HCT116 (cell line): ENCODE measurements around the gene TMTC3. TPM values are rescaled to one million over a fixed set of nuclear protein-coding genes. Genes with fewer than 3 reads are reported as not detected.

Source experiments
- ATAC-seq: fragments of 200-7000 bp; cut with Tn5 transposase; 2 replicates; pipeline ENCODE4 v1.9.1; 2020; ENCODE audit warnings: mild to moderate bottlenecking, moderate library complexity
- BruUV-seq: library from RNA; stranded (reverse); fragments of 400-500 nt; replicated peaks from 2 replicates; lab custom pipeline; 2021; lab: Mats Ljungman, UMichigan
- CTCF ChIA-PET: fragments of 300-600 bp; sonication (Branson Sonifier 250); formaldehyde crosslinking; loops from one replicate; lab custom pipeline; 2021; ENCODE audit warnings: antibody characterized with exemption; lab: Charles Lee
- POLR2A ChIA-PET: fragments of 300-600, 350-600 bp; sonication (Branson Sonifier 250); formaldehyde crosslinking; loops from one replicate; lab custom pipeline; 2021; ENCODE audit warnings: antibody characterized with exemption; lab: Charles Lee
- RAD21 ChIA-PET, 2 experiments: fragments of 300-600 bp; sonication (Branson Sonifier 250); formaldehyde crosslinking; loops; one replicate each; lab custom pipeline; 2023; ENCODE audit warnings: low total read pairs in 2 of 2; ENCODE audit not compliant: uncharacterized antibody in 2 of 2, unreplicated experiment in 2 of 2, low non-redundant PET in 1 of 2; lab: Charles Lee
- DNase-seq: peaks from one replicate; pipeline ENCODE4 v3.0.0-alpha.2; 2010; ENCODE audit warnings: low read depth, low spot score
- H2AFZ ChIP-seq: fragments of 200-600 bp; shearing (Covaris generic), sonication (generic); 2 replicates; pipeline ENCODE4 v1.6.1; 2017; ENCODE audit warnings: low read depth, mixed run types, mixed read lengths, antibody characterized with exemption, low read length; ENCODE audit not compliant: poor library complexity, severe bottlenecking
- H3K27ac ChIP-seq: 2 replicates; pipeline ENCODE4 v1.5.1; 2012; ENCODE audit warnings: low read depth, low read length
- H3K27me3 ChIP-seq: fragments of 200-600 bp; sonication (generic); 2 replicates; pipeline ENCODE4 v1.6.1; 2016; ENCODE audit warnings: mixed run types, low read length, mixed read lengths; ENCODE audit not compliant: insufficient read depth
- H3K36me3 ChIP-seq, 2 experiments: fragments of 200-500 bp in 1 of 2; fragments of 200-600 bp in 1 of 2; sonication (Bioruptor generic) in 1 of 2; sonication (generic) in 1 of 2; 2 replicates each; pipeline versions ENCODE4 v1.5.1 to v1.6.1; 2014 to 2016; ENCODE audit warnings: low read length in 2 of 2, inconsistent platforms in 1 of 2, mixed read lengths in 1 of 2, mixed run types in 1 of 2; ENCODE audit not compliant: insufficient read depth in 2 of 2, control insufficient read depth in 1 of 2
- H3K4me1 ChIP-seq, 2 experiments: fragments of 200-600 bp in 1 of 2; sonication (generic) in 1 of 2; 2 replicates each; pipeline versions ENCODE4 v1.5.1 to v1.6.1; 2012 to 2017; ENCODE audit warnings: low read length in 2 of 2, inconsistent platforms in 1 of 2, mild to moderate bottlenecking in 1 of 2, mixed read lengths in 1 of 2, mixed run types in 1 of 2, moderate library complexity in 1 of 2; ENCODE audit not compliant: insufficient read depth in 2 of 2, control insufficient read depth in 1 of 2
- H3K4me2 ChIP-seq: fragments of 200-600 bp; sonication (generic); 2 replicates; pipeline ENCODE4 v1.6.1; 2017; ENCODE audit warnings: mixed run types, low read length, mixed read lengths
- H3K4me3 ChIP-seq, 2 experiments: fragments of 200-600 bp in 1 of 2; sonication (generic) in 1 of 2; replicated peaks in 1 of 2; 2 replicates each; pipeline ENCODE4 v1.5.1; 2011 to 2016; ENCODE audit warnings: low read length in 2 of 2, control low read depth in 1 of 2, low read depth in 1 of 2, mild to moderate bottlenecking in 1 of 2, mixed read lengths in 1 of 2, mixed run types in 1 of 2
- H3K79me2 ChIP-seq: fragments of 200-600 bp; sonication (generic); 2 replicates; pipeline ENCODE4 v1.6.1; 2017; ENCODE audit warnings: mild to moderate bottlenecking, mixed run types, low read length, moderate library complexity, mixed read lengths; ENCODE audit not compliant: insufficient read depth
- H3K9ac ChIP-seq: fragments of 200-600 bp; sonication (generic); 2 replicates; pipeline ENCODE4 v1.6.1; 2016; ENCODE audit warnings: low read length, mixed read lengths
- H3K9me2 ChIP-seq: fragments of 200-600 bp; sonication (generic), shearing (Covaris generic); 2 replicates; pipeline ENCODE4 v1.6.1; 2017; ENCODE audit warnings: mixed run types, mild to moderate bottlenecking, moderate library complexity; ENCODE audit not compliant: insufficient read depth
- H3K9me3 ChIP-seq, 2 experiments: fragments of 200-500 bp in 1 of 2; fragments of 200-600 bp in 1 of 2; sonication (Bioruptor generic) in 1 of 2; sonication (generic) in 1 of 2; 2 replicates each; pipeline ENCODE4 v1.6.1; 2014 to 2017; ENCODE audit warnings: low read length in 2 of 2, mixed read lengths in 2 of 2, inconsistent platforms in 1 of 2, low read depth in 1 of 2, mild to moderate bottlenecking in 1 of 2, mixed run types in 1 of 2, moderate library complexity in 1 of 2; ENCODE audit not compliant: control insufficient read depth in 1 of 2, insufficient read depth in 1 of 2
- H4K20me1 ChIP-seq: fragments of 200-600 bp; sonication (generic), shearing (Covaris generic); 2 replicates; pipeline ENCODE4 v1.6.1; 2017; ENCODE audit warnings: mixed run types, mild to moderate bottlenecking, moderate library complexity; ENCODE audit not compliant: insufficient read depth
- ATF3 ChIP-seq: IDR thresholded peaks from 2 replicates; pipeline ENCODE4 v1.6.1; 2012
- CBX3 ChIP-seq: IDR thresholded peaks from 2 replicates; pipeline ENCODE4 v1.6.1; 2012; ENCODE audit warnings: low read depth
- CEBPB ChIP-seq: IDR thresholded peaks from 2 replicates; pipeline ENCODE4 v1.6.1; 2012; ENCODE audit warnings: low read depth
- CTCF ChIP-seq, 3 experiments: fragments of 200-600 bp in 1 of 3; sonication (generic) in 1 of 3; IDR thresholded peaks in 2 of 3; conservative IDR thresholded peaks in 1 of 3; 2 replicates each; pipeline ENCODE4 v1.5.1; 2012 to 2017; ENCODE audit warnings: low read depth in 2 of 3, low read length in 2 of 3, antibody characterized with exemption in 1 of 3, borderline replicate concordance in 1 of 3, control low read depth in 1 of 3, mild to moderate bottlenecking in 1 of 3, mixed read lengths in 1 of 3, mixed run types in 1 of 3, moderate library complexity in 1 of 3; ENCODE audit not compliant: insufficient read depth in 1 of 3
- EGR1 ChIP-seq: IDR thresholded peaks from 2 replicates; pipeline ENCODE4 v1.6.1; 2012; ENCODE audit warnings: low read depth
- ELF1 ChIP-seq: IDR thresholded peaks from 2 replicates; pipeline ENCODE4 v1.6.1; 2012; ENCODE audit warnings: low read depth, borderline replicate concordance
- EZH2phosphoT487 ChIP-seq: fragments of 200-600 bp; IDR thresholded peaks from 2 replicates; pipeline ENCODE4 v1.6.1; 2018; ENCODE audit warnings: antibody characterized with exemption, borderline replicate concordance
- FOSL1 ChIP-seq: IDR thresholded peaks from 2 replicates; pipeline ENCODE4 v1.6.1; 2012; ENCODE audit warnings: low read depth
- POLR2A ChIP-seq: IDR thresholded peaks from 2 replicates; pipeline ENCODE4 v1.7.0; 2011; ENCODE audit warnings: borderline replicate concordance; ENCODE audit not compliant: insufficient read depth, insufficient read length; ENCODE audit errors: extremely low read depth
- RAD21 ChIP-seq: IDR thresholded peaks from 2 replicates; pipeline ENCODE4 v1.6.1; 2012; ENCODE audit warnings: low read depth, mild to moderate bottlenecking
- SIN3A ChIP-seq: IDR thresholded peaks from 2 replicates; pipeline ENCODE4 v1.6.1; 2012; ENCODE audit warnings: low read depth
- SP1 ChIP-seq: IDR thresholded peaks from 2 replicates; pipeline ENCODE4 v1.6.1; 2012; ENCODE audit warnings: low read depth
- TCF7L2 ChIP-seq: IDR thresholded peaks from 2 replicates; pipeline ENCODE4 v1.7.0; 2011; ENCODE audit warnings: borderline replicate concordance, inconsistent platforms; ENCODE audit not compliant: insufficient read depth, insufficient read length; ENCODE audit errors: extremely low read depth
- YY1 ChIP-seq: IDR thresholded peaks from 2 replicates; pipeline ENCODE4 v1.6.1; 2011; ENCODE audit warnings: low read length, low read depth, moderate library complexity, mild to moderate bottlenecking; ENCODE audit not compliant: insufficient replicate concordance; ENCODE audit errors: extremely low read depth
- intact Hi-C: fragments of 100-400 bp; cut with micrococcal nuclease; formaldehyde crosslinking; loops from 2 replicates; pipeline ENCODE4 v1.10.0; 2022
- total RNA-seq: library from RNA; stranded (reverse); gene quantifications from one replicate; pipeline ENCODE4 v1.2.1, GENCODE V29; 2021; ENCODE audit not compliant: unreplicated experiment

Gene TMTC3
- total RNA-seq, 1 experiment from 2014 or later, result 22.5 TPM

- TF ChIP-seq TCF7L2, result no peak
- TF ChIP-seq ATF3, result no peak
- no peak for TF ChIP-seq CEBPB
- no peak for TF ChIP-seq CTCF (IDR thresholded peaks at IDR 0.05 in 2 of 3, conservative IDR thresholded peaks at IDR 0.05 in 1 of 3; ENCODE audit: borderline replicate concordance in 1 of 3, insufficient read depth in 1 of 3, low read depth in 2 of 3, low read length in 2 of 3)
- no peak for TF ChIP-seq FOSL1
- no peak for TF ChIP-seq SP1
- TF ChIP-seq EZH2phosphoT487, result no peak
- TF ChIP-seq POLR2A, result no peak
- no peak for TF ChIP-seq SIN3A
- TF ChIP-seq RAD21, result no peak
- TF ChIP-seq CBX3, result no peak
- no peak for TF ChIP-seq ELF1
- TF ChIP-seq YY1, result no peak
- TF ChIP-seq EGR1, result no peak
- H3K4me3 ChIP-seq, result no peak overlapping the region
- ChIA-PET CTCF (no interaction called here), RAD21 (no interaction called here), POLR2A (no interaction called here)
- H3K27ac ChIP-seq, result no peak overlapping the region
- H3K4me2 ChIP-seq, result no peak overlapping the region
- DNase-seq (no peak), ATAC-seq (no peak)
- H3K9ac ChIP-seq, result no peak overlapping the region
- no peaks in the 10 kb centered on the region for H3K4me1 ChIP-seq
- BruUV-seq, result no TSS peak
- H3K27me3 ChIP-seq, result no peaks in the 10 kb centered on the region
- no peaks in the 10 kb centered on the region for H4K20me1 ChIP-seq
- peaks cover 3 to 6% of the 10 kb centered on the region in 2 experiments; a peak in 1 of 4 replicates for H3K36me3 ChIP-seq
- no peaks in the 10 kb centered on the region for H3K79me2 ChIP-seq
- H3K9me2 ChIP-seq, result no peaks in the 10 kb centered on the region
- no peak overlapping the region for H2AFZ ChIP-seq
- intact Hi-C loops, result no loop called here
- peaks cover 0 to 6% of the 10 kb centered on the region in 2 experiments; a peak in 1 of 4 replicates for H3K9me3 ChIP-seq
Measured at GRCh38 chr12:88200029-88200428, 57.9 kb downstream of the TMTC3 start.
